B cell (primary cell): Measurements from ENCODE around the gene FOLR3. TPM values are rescaled to one million over a fixed set of nuclear protein-coding genes. Genes with fewer than 3 reads are reported as not detected.
"Not testable (repeated sequence)": the region's sequence is repeated elsewhere in the genome, so short reads cannot be mapped to it uniquely, and the experiment has no call there.

ENCODE experiments used
- ATAC-seq: fragments of 200-7000 bp; cut with Tn5 transposase; one replicate; pipeline ENCODE4 v1.10.0; 2021; ENCODE audit warnings: low read depth, mild to moderate bottlenecking, moderate number of reproducible peaks, moderate library complexity
- CTCF ChIA-PET: fragments of 350-600 bp; sonication (Branson Sonifier 250); formaldehyde crosslinking; loops from one replicate; lab custom pipeline; 2021; ENCODE audit warnings: antibody characterized with exemption, inconsistent platforms; lab: Charles Lee
- POLR2A ChIA-PET: fragments of 350-600 bp; sonication (Branson Sonifier 250); formaldehyde crosslinking; loops from one replicate; lab custom pipeline; 2021; ENCODE audit warnings: antibody characterized with exemption; lab: Charles Lee
- DNase-seq: peaks from one replicate; pipeline ENCODE4 v3.0.0; 2013
- H2AFZ ChIP-seq: 2 replicates; pipeline ENCODE4 v1.6.1; 2012; ENCODE audit warnings: mild to moderate bottlenecking, low read depth, low read length; ENCODE audit not compliant: insufficient read depth, poor library complexity, severe bottlenecking
- H3K27ac ChIP-seq, 2 donors: 1 replicate in 1 of 2; 2 replicates in 1 of 2; pipeline ENCODE4 v1.5.1; 2012 to 2013; ENCODE audit warnings: low read length in 2 of 2, mild to moderate bottlenecking in 2 of 2, moderate library complexity in 1 of 2
- H3K27me3 ChIP-seq, 4 experiments: fragments of 200-600 bp in 1 of 4; sonication (generic) in 1 of 4; replicated peaks in 1 of 4; 1 replicate in 2 of 4; 2 replicates in 2 of 4; pipeline versions ENCODE4 v1.6.1 to v1.7.0; 2013 to 2016; ENCODE audit warnings: low read length in 3 of 4, mild to moderate bottlenecking in 2 of 4, mixed read lengths in 1 of 4, moderate library complexity in 1 of 4; ENCODE audit not compliant: insufficient read depth in 4 of 4, control insufficient read depth in 3 of 4; ENCODE audit errors: control extremely low read depth in 1 of 4
- H3K36me3 ChIP-seq, 2 experiments: replicated peaks in 1 of 2; 1 replicate in 1 of 2; 2 replicates in 1 of 2; pipeline versions ENCODE4 v1.6.1 to v1.7.1; 2013; ENCODE audit warnings: low read length in 1 of 2; ENCODE audit not compliant: insufficient read depth in 2 of 2, control insufficient read depth in 1 of 2; ENCODE audit errors: control extremely low read depth in 1 of 2, extremely low read depth in 1 of 2
- H3K4me1 ChIP-seq, 2 donors: fragments of 200-600 bp in 1 of 2; sonication (generic) in 1 of 2; 1 replicate in 1 of 2; 2 replicates in 1 of 2; pipeline versions ENCODE4 v1.5.1 to v1.6.1; 2013 to 2017; ENCODE audit warnings: low read length in 2 of 2; ENCODE audit not compliant: control insufficient read depth in 2 of 2, insufficient read depth in 2 of 2
- H3K4me2 ChIP-seq: replicated peaks from 2 replicates; pipeline ENCODE3; 2012; ENCODE audit warnings: mild to moderate bottlenecking, low read depth, low read length; ENCODE audit not compliant: poor library complexity, severe bottlenecking
- H3K4me3 ChIP-seq, 5 experiments: fragments of 200-600 bp in 1 of 5; sonication (generic) in 1 of 5; 1 replicate in 3 of 5; 2 replicates in 2 of 5; pipeline versions ENCODE4 v1.5.1 to v1.7.0; 2011 to 2016; ENCODE audit warnings: low read length in 4 of 5, mild to moderate bottlenecking in 4 of 5, low read depth in 2 of 5, control low read depth in 1 of 5, moderate library complexity in 1 of 5; ENCODE audit not compliant: insufficient read depth in 1 of 5; ENCODE audit errors: control extremely low read depth in 1 of 5, extremely low read depth in 1 of 5
- H3K79me2 ChIP-seq: fragments of 200-600 bp; sonication (generic); one replicate; pipeline ENCODE4 v1.6.0; 2016; ENCODE audit warnings: low read length; ENCODE audit not compliant: control insufficient read depth, insufficient read depth
- H3K9ac ChIP-seq: fragments of 200-600 bp; sonication (generic); 2 replicates; pipeline ENCODE4 v1.6.1; 2017; ENCODE audit warnings: mild to moderate bottlenecking, low read length, moderate library complexity
- H3K9me3 ChIP-seq, 3 donors: one replicate each; pipeline versions ENCODE4 v1.6.1 to v1.7.1; 2013; ENCODE audit warnings: low read length in 2 of 3; ENCODE audit not compliant: control insufficient read depth in 2 of 3, insufficient read depth in 1 of 3; ENCODE audit errors: control extremely low read depth in 1 of 3
- H4K20me1 ChIP-seq: 2 replicates; pipeline ENCODE4 v1.6.0; 2012; ENCODE audit warnings: mild to moderate bottlenecking, low read length; ENCODE audit not compliant: insufficient read depth, control insufficient read depth, poor library complexity, severe bottlenecking
- H3K27ac Mint-ChIP-seq: one replicate; pipeline ENCODE4 v1.8.0; 2021; ENCODE audit warnings: mixed read lengths
- H3K27me3 Mint-ChIP-seq: one replicate; pipeline ENCODE4 v1.8.0; 2021; ENCODE audit warnings: mixed read lengths
- H3K4me1 Mint-ChIP-seq: one replicate; pipeline ENCODE4 v1.8.0; 2021; ENCODE audit warnings: mixed read lengths
- H3K4me3 Mint-ChIP-seq: one replicate; pipeline ENCODE4 v1.8.0; 2021; ENCODE audit warnings: mixed read lengths
- H3K9me3 Mint-ChIP-seq: one replicate; pipeline ENCODE4 v1.8.0; 2022; ENCODE audit warnings: mixed read lengths; ENCODE audit not compliant: insufficient read depth
- CTCF ChIP-seq: fragments of 200-600 bp; IDR thresholded peaks from one replicate; pipeline ENCODE4 v1.8.0; 2022; ENCODE audit warnings: antibody characterized with exemption, mild to moderate bottlenecking
- EZH2 ChIP-seq: IDR thresholded peaks from 2 replicates; pipeline ENCODE4 v1.6.1; 2012; ENCODE audit warnings: borderline replicate concordance, low read depth, mild to moderate bottlenecking, moderate library complexity, low read length; ENCODE audit not compliant: insufficient read depth, poor library complexity, severe bottlenecking
- WGBS: methylation state at CpG from one replicate; pipeline ENCODE4 v1.1.5; 2013; ENCODE audit warnings: missing lambda C conversion rate; ENCODE audit not compliant: insufficient coverage; 5-methylcytosine and 5-hydroxymethylcytosine counted together
- intact Hi-C: fragments of 100-400 bp; cut with micrococcal nuclease; formaldehyde crosslinking; loops from one replicate; pipeline ENCODE4 v1.10.0; 2022
- polyA minus RNA-seq: library from RNA; depleted of rRNA, polyadenylated mRNA; stranded (reverse); fragments of >200 nt; gene quantifications from 2 replicates; pipeline ENCODE4 v1.2.3, GENCODE V29; 2012
- polyA plus RNA-seq: library from polyadenylated mRNA; depleted of rRNA; stranded (reverse); fragments of >200 nt; gene quantifications from 2 replicates; pipeline ENCODE4 v1.2.3, GENCODE V29; 2012
- total RNA-seq, 2 donors: library from RNA; stranded (reverse); fragments of 120-200 nt in 1 of 2; gene quantifications; 1 replicate in 1 of 2; 2 replicates in 1 of 2; pipeline versions ENCODE4 v1.2.3 to v1.2.4, GENCODE V29; 2013 to 2022

The FOLR3 gene
- not detected in 2 replicates for total RNA-seq
- total RNA-seq (2013) = 0.21 TPM
- 0.10 and 0.17 TPM in 2 replicates for polyA plus RNA-seq
- polyA minus RNA-seq = not detected in 2 replicates

GRCh38 chr11:72135473-72135872 lies at the start of gene FOLR3:
Gene FOLR3 (plus strand): TSS chr11:72135725. CDS start chr11:72135953, 228 bp downstream.
- H3K79me2 ChIP-seq, H3K27ac Mint-ChIP-seq, POLR2A ChIA-PET, H2AFZ ChIP-seq, CTCF ChIA-PET, H3K4me1 ChIP-seq, DNase-seq, H3K27me3 ChIP-seq, H4K20me1 ChIP-seq, H3K4me3 Mint-ChIP-seq, ATAC-seq, intact Hi-C loops, H3K9me3 ChIP-seq, H3K4me2 ChIP-seq, H3K4me1 Mint-ChIP-seq, H3K27ac ChIP-seq, H3K9me3 Mint-ChIP-seq, H3K9ac ChIP-seq, H3K36me3 ChIP-seq: not testable (repeated sequence)
- H3K27me3 Mint-ChIP-seq = peaks cover 15% of the 10 kb centered on the region
- peak within 1 kb of the TSS in 1 of 5 experiments; percentile 11 for H3K4me3 ChIP-seq
- WGBS = no CpG with 5 or more reads among the region's 4 CpGs

GRCh38 chr11:72088076-72088808 lies 47.3 kb upstream of the FOLR3 start:
- Mint-ChIP-seq H3K27ac (no peak overlapping the region), H3K4me1 (peaks cover 16% of the 10 kb centered on the region), H3K4me3 (no peak overlapping the region), H3K27me3 (no peaks in the 10 kb centered on the region), H3K9me3 (no peaks in the 10 kb centered on the region)
- Histone ChIP-seq H3K4me1 (peaks cover 7 to 14% of the 10 kb centered on the region in 2 donors), H4K20me1 (no peaks in the 10 kb centered on the region), H3K79me2 (no peaks in the 10 kb centered on the region), H3K27me3 (no peaks in the 10 kb centered on the region), H3K9ac (no peak overlapping the region), H2AFZ (no peak overlapping the region), H3K4me3 (no peak overlapping the region), H3K9me3 (no peaks in the 10 kb centered on the region), H3K36me3 (peaks cover 0 to 21% of the 10 kb centered on the region in 2 experiments), H3K4me2 (no peak overlapping the region), H3K27ac (no peak overlapping the region)
- intact Hi-C loops = no loop called here
- 90% methylated on average over 3 of the region's 4 CpGs for WGBS
- no peak for DNase-seq
- TF ChIP-seq CTCF (no peak), EZH2 (no peak)
- ATAC-seq = no peak
- CTCF ChIA-PET = interaction anchor here (4.6 kb wide), 1 partner anchor 63 kb away, joined by 49 read pairs; no protein-coding TSS in a partner anchor
- POLR2A ChIA-PET = no interaction called here
